ENCODE results near the gene ARHGAP30.
A peak's percentile ranks its signal among the peaks of the same experiment; 100 is the strongest.

The ARHGAP30 gene

DNA sequence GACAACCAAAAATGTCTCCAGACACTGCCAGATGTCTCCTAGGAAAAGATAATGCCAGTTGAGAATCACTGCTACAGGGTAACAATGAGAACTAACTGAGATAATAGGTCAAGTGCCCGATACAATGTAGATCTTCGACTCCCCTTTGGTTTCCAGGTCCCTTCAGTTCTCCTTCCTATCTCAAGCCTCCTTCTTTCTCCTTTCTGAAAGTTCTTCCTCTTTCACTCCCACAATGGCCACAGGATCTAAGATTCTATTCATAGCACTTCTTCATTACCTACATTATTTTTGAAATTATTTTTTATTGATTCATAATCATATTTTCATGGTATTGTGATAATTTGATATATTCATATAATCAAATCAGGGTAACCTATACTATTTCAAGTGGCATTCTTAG lies 41.8 kb upstream of the ARHGAP30 start:
- TF ChIP-seq, protein P1, sequence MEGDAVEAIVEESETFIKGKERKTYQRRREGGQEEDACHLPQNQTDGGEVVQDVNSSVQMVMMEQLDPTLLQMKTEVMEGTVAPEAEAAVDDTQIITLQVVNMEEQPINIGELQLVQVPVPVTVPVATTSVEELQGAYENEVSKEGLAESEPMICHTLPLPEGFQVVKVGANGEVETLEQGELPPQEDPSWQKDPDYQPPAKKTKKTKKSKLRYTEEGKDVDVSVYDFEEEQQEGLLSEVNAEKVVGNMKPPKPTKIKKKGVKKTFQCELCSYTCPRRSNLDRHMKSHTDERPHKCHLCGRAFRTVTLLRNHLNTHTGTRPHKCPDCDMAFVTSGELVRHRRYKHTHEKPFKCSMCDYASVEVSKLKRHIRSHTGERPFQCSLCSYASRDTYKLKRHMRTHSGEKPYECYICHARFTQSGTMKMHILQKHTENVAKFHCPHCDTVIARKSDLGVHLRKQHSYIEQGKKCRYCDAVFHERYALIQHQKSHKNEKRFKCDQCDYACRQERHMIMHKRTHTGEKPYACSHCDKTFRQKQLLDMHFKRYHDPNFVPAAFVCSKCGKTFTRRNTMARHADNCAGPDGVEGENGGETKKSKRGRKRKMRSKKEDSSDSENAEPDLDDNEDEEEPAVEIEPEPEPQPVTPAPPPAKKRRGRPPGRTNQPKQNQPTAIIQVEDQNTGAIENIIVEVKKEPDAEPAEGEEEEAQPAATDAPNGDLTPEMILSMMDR (conservative IDR thresholded peaks at IDR 0.05; ENCODE audit: low read depth, low read length), result no peak
- no peak for DNase-seq (ENCODE audit: low read depth)
- H3K4me3 ChIP-seq (ENCODE audit: low read depth, low read length), result no peak overlapping the region

DNA sequence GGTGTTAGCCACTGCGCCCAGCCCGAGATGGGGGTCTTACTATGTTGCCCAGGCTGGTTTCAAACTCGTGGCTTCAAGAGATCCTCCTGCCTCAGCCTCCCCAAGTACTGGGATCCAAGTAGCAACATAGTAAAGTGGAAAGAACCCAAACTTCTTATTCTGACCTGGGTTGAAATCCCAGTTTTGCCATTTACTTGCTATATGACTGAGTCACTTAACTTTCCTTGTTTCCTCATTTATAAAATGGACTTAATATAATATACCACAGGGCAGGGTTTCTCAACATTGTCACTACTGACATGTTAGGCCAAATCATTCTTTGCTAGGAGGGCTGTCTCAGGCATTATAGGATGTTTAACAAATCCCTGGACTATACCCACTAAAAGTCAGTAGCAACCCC lies 41.4 kb upstream of the ARHGAP30 start:
- H3K4me3 ChIP-seq (ENCODE audit: low read depth, low read length), result no peak overlapping the region
- TF ChIP-seq, protein P1 (conservative IDR thresholded peaks at IDR 0.05; ENCODE audit: low read depth, low read length), result no peak
- DNase-seq (ENCODE audit: low read depth), result no peak

DNA sequence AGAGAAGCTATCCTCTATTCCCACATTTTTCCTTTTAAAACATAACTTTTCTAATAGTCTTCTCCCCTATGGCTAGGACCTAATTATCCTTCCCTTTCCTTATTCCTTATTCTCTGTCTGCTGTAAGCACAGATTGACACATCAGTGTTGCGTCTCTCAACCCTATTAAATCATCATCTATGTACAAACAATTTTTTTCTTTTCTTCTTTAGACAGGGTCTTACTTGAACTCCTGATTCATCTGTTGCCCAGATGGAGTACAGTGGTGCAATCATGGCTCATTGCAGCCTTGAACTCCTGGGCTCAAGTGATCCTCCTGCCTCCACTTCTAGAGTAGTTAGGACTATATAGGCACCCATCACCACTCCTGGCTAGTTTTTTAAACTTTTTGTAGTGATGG lies 36.7 kb upstream of the ARHGAP30 start:
- DNase-seq (ENCODE audit: low read depth), result no peak
- H3K4me3 ChIP-seq (ENCODE audit: low read depth, low read length), result no peak overlapping the region
- TF ChIP-seq, protein P1 (conservative IDR thresholded peaks at IDR 0.05; ENCODE audit: low read depth, low read length), result no peak

DNA sequence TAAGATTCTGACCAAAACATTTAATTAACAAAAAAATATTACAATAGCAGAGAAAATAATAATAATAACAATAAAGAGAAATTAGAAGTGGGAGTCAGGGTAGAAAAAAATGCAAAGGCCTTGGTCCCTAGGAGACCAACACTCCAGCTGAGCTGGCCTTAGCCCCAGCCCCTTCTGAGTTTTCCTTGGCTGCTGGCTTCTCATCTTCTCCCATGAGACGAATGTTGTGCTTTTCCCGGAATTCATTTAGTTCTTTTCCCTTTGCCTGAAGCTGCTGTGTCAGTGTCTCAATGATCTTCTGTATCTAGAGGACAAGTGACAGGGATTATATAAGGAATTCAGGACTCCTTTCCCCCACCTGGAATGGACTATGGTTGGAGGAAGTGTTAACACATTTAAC lies 30.9 kb upstream of the ARHGAP30 start:
- TF ChIP-seq, protein P1 (conservative IDR thresholded peaks at IDR 0.05; ENCODE audit: low read depth, low read length), result no peak
- H3K4me3 ChIP-seq (ENCODE audit: low read depth, low read length), result no peak overlapping the region
- no peak for DNase-seq (ENCODE audit: low read depth)

DNA sequence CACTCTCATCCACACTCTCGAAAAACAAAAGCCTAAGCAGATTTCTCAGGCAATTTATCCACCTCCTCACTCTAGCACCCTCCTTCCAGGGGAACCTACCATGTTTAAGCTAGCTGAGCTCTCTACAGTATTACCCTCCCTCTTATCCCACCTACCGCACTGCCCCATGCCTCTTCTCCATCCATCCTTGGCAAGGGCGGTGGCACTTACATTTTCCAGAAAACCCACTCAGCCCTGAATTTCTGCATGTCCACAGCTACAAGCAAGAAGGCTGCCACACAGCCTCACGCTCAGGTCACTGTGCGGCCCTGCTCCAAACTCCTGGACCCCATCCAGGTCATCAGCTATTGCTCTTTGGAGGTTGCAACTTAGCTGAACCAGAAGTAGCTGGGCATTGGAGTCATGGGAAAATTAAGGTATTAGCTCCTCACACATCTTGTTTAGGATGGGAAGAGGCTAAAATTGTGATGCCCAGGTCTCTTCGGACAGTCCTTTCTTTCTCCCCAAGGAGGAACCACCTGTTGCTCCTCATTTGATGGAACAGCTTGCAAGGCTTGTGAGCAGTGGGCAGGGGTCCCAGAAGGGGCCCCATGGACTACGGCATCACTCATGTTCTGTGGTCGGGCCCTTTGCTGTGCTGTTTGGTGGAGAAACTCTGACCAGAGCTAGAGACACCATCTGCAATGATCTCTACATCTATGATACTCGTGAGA lies 29.6 kb upstream of the ARHGAP30 start:
- TF ChIP-seq, protein P1 (conservative IDR thresholded peaks at IDR 0.05; ENCODE audit: low read depth, low read length), result no peak
- no peak for DNase-seq (ENCODE audit: low read depth)
- no peak overlapping the region for H3K4me3 ChIP-seq (ENCODE audit: low read depth, low read length)

DNA sequence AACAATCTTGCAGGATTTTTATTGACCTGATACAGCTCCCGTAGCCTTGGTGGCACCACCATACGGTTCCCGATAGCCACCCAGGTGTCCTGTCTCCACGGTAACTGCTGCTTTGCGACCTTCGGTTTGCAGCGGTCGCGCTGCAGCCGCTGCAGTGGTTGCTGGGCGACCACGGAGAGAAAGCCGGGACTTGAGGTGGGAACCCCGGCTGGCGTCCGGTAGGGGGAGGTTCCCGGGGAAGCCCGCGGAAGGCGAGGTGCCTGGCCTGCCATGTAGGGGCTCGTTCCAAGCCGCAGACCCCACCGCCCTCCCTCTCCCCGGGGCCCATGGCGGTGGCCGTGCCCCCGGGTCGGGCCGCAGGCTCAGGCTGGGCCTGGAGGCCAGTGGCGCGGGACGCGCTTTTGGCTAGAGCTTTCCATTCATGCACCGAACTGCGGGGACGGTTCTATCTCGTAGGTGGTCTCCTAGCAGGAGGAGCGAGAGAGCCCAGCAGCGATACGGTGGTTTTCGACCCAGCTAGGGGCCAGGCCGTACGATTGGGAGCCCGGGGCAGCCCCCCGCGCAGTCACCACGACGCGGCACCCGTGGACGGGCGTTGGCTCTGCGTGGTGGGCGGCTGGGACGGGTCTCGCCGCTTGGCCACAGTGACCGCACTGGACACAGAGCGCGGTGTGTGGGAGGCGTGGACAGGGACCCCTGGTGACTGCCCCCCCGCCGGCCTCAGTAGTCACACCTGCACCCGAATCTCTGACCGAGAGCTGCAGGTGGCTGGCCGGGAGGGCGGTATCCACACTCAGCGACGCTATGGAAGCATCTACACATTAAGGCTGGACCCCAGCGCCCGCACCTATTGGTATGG lies 28.7 kb upstream of the ARHGAP30 start, which contains the start of gene KLHDC9:
Gene KLHDC9 (plus strand): TSS at position 152 of the 859 bp plus-strand sequence. CDS start 175 bp downstream, at position 327.
- H3K4me3 ChIP-seq (ENCODE audit: low read depth, low read length), result peak within 1 kb of the TSS; percentile 69
- peak; percentile 81 for DNase-seq (ENCODE audit: low read depth)
- TF ChIP-seq, protein P1 (conservative IDR thresholded peaks at IDR 0.05; ENCODE audit: low read depth, low read length), result peak; percentile 21
